ENCODE results near the gene SUPT6H. TPM values are rescaled to one million over a fixed set of nuclear protein-coding genes. Genes with fewer than 3 reads are reported as not detected.

The SUPT6H gene
- total RNA-seq, 2 donors from 2014 or later = 80.2 to 89.1 TPM

DNA sequence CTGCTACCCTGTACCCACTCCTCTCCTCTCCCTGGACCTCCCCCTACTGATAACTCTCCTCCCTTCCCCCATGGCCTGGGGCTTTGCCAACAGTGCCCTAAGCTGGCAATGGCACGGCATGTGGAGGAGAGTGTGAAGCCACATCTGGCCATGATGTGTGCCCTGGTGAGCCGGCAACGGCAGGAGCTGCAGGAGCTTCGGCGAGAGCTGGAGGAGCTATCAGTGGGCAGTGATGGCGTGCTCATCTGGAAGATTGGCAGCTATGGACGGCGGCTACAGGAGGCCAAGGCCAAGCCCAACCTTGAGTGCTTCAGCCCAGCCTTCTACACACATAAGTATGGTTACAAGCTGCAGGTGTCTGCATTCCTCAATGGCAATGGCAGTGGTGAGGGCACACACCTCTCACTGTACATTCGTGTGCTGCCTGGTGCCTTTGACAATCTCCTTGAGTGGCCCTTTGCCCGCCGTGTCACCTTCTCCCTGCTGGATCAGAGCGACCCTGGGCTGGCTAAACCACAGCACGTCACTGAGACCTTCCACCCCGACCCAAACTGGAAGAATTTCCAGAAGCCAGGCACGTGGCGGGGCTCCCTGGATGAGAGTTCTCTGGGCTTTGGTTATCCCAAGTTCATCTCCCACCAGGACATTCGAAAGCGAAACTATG lies 87.0 kb downstream of the SUPT6H start:
- Mint-ChIP-seq H3K4me3 (peak overlapping the region; percentile 82), H3K36me3 (ENCODE audit: low read depth) (peaks cover 87% of the 10 kb centered on the region), H3K9me3 (no peaks in the 10 kb centered on the region), H3K4me1 (peaks cover 8% of the 10 kb centered on the region), H3K27me3 (no peaks in the 10 kb centered on the region), H3K27ac (peak overlapping the region; percentile 66)
- ATAC-seq (replicated peaks) = no peak

DNA sequence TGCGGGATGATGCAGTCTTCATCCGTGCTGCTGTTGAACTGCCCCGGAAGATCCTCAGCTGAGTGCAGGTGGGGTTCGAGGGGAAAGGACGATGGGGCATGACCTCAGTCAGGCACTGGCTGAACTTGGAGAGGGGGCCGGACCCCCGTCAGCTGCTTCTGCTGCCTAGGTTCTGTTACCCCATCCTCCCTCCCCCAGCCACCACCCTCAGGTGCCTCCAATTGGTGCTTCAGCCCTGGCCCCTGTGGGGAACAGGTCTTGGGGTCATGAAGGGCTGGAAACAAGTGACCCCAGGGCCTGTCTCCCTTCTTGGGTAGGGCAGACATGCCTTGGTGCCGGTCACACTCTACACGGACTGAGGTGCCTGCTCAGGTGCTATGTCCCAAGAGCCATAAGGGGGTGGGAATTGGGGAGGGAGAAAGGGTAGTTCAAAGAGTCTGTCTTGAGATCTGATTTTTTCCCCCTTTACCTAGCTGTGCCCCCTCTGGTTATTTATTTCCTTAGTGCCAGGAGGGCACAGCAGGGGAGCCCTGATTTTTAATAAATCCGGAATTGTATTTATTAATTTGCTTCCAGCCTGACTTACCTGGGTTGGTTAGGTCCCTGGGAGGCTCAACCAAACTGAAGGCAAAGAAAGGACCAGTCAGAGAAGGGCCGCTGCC lies 87.6 kb downstream of the SUPT6H start:
- peak overlapping the region; percentile 82 for H3K4me3 Mint-ChIP-seq
- peaks cover 8% of the 10 kb centered on the region for H3K4me1 Mint-ChIP-seq
- no peak overlapping the region for H3K27ac Mint-ChIP-seq
- peak; percentile 3 for ATAC-seq (replicated peaks)
- no peaks in the 10 kb centered on the region for H3K27me3 Mint-ChIP-seq
- no peaks in the 10 kb centered on the region for H3K9me3 Mint-ChIP-seq
- peaks cover 83% of the 10 kb centered on the region for H3K36me3 Mint-ChIP-seq (ENCODE audit: low read depth)

DNA sequence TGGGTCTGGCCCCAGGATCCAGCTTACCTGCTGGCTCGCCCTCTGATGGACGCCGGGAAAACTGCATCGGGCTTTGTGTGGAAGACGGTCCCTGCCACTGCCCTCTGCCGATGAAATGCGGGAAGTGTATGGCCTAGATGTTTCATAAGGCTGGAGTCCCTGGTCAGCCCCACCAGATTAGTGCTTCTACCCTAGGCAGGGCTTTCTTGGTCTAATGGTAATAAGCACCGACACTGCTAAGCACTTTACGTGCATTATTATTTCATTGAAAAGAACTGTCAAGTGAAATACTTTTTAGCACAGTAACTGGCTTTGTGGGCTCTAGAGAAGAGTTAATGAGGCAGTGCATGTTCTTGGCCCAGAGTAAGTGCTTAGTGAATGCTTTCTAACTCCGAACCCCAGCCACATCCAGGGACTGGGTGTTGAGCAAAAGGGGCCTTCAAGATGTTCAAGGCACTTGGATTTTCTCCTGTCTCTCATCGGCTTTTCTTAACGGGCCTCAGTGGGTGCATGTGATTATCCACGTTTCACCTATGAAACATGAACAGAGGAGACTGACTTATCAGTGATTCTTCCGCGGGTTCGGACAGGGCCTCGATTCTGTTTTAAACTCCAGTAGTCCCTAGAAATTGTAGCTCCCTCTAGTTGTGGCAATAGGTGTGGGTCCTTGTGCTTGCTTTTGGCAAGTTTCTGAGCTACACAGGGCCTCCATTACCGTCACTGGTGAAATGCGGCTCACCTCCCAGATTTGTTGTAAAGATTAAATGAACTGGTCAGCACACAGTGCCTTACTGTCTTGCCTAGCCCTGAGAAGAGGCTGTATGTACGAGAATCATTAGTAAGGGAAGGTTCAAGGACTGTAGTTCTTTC lies 88.4 kb downstream of the SUPT6H start:
- peak; percentile 86 for ATAC-seq (replicated peaks)
- Mint-ChIP-seq H3K4me3 (peak overlapping the region; percentile 82), H3K27ac (no peak overlapping the region), H3K9me3 (no peaks in the 10 kb centered on the region), H3K4me1 (peaks cover 8% of the 10 kb centered on the region), H3K36me3 (ENCODE audit: low read depth) (peaks cover 75% of the 10 kb centered on the region), H3K27me3 (no peaks in the 10 kb centered on the region)

- H3K36me3 Mint-ChIP-seq (ENCODE audit: low read depth) = peaks cover 73% of the 10 kb centered on the region
- H3K27me3 Mint-ChIP-seq = no peaks in the 10 kb centered on the region
- H3K27ac Mint-ChIP-seq = no peak overlapping the region
- no peak for ATAC-seq (replicated peaks)
- peaks cover 8% of the 10 kb centered on the region for H3K4me1 Mint-ChIP-seq
- no peak overlapping the region for H3K4me3 Mint-ChIP-seq
- H3K9me3 Mint-ChIP-seq = no peaks in the 10 kb centered on the region
Measured at GRCh38 chr17:28751600-28752366, 89.8 kb downstream of the SUPT6H start.

Other genes starting within 250 kb of the SUPT6H start
- not detected for gene SLC13A2, start 188.6 kb upstream of the SUPT6H start, total RNA-seq
- gene FOXN1, start 155.9 kb upstream of the SUPT6H start, total RNA-seq = not detected
- 10 to 100 TPM; 39.1 to 67.7 TPM for gene UNC119, start 109.6 kb upstream of the SUPT6H start, total RNA-seq
- 10 to 100 TPM; 33.2 to 38.9 TPM for gene PIGS, start 90.7 kb upstream of the SUPT6H start, total RNA-seq
- 100 to 1,000 TPM in 1 of 2 donors, 10 to 100 TPM in 1; 55.0 to 335 TPM for gene ALDOC, start 85.3 kb upstream of the SUPT6H start, total RNA-seq
- 100 to 1,000 TPM; 140 to 195 TPM for gene SPAG5, start 63.2 kb upstream of the SUPT6H start, total RNA-seq
- gene RSKR, start 48.0 kb upstream of the SUPT6H start, total RNA-seq = 10 to 100 TPM; 25.5 to 36.3 TPM
- gene BLTP2, start 17.0 kb upstream of the SUPT6H start, total RNA-seq = 100 to 1,000 TPM; 134 to 226 TPM
- gene SDF2, start 299 bp upstream of the SUPT6H start, total RNA-seq = 10 to 100 TPM; 48.3 to 48.6 TPM
- 10 to 100 TPM in 1 of 2 donors, 1 to 10 TPM in 1; 4.4 to 12.4 TPM for gene PROCA1, start 49.7 kb downstream of the SUPT6H start, total RNA-seq
- gene RAB34, start 55.7 kb downstream of the SUPT6H start, total RNA-seq = 10 to 100 TPM in 1 of 2 donors, 1 to 10 TPM in 1; 4.1 to 22.4 TPM
- gene RPL23A, start 57.8 kb downstream of the SUPT6H start, total RNA-seq = 1,000 to 10,000 TPM; 2,238 to 2,546 TPM
- 10 to 100 TPM in 1 of 2 donors, 1 to 10 TPM in 1; 4.8 to 13.4 TPM for gene TLCD1, start 64.0 kb downstream of the SUPT6H start, total RNA-seq
- 1 to 10 TPM; 4.9 to 9.2 TPM for gene NEK8, start 66.6 kb downstream of the SUPT6H start, total RNA-seq
- 100 to 1,000 TPM in 1 of 2 donors, 10 to 100 TPM in 1; 78.4 to 181 TPM for gene TRAF4, start 81.8 kb downstream of the SUPT6H start, total RNA-seq
- 10 to 100 TPM; 18.7 to 25.1 TPM for gene FAM222B, start 180.6 kb downstream of the SUPT6H start, total RNA-seq
- gene ERAL1, start 192.8 kb downstream of the SUPT6H start, total RNA-seq = 10 to 100 TPM; 38.2 to 60.2 TPM
- gene FLOT2, start 235.5 kb downstream of the SUPT6H start, total RNA-seq = 100 to 1,000 TPM in 1 of 2 donors, 10 to 100 TPM in 1; 85.8 to 113 TPM
- 10 to 100 TPM; 24.9 to 82.1 TPM for gene DHRS13, start 240.9 kb downstream of the SUPT6H start, total RNA-seq

Data from activated T-helper 17 cell treated with anti-CD3 and anti-CD28 coated beads, Interleukin-2, amount 50 U/mL, for 72 hours (primary cell).